ENCODE data around the gene OR2Y1.
"Not testable (repeated sequence)": the region's sequence is repeated elsewhere in the genome, so short reads cannot be mapped to it uniquely, and the experiment has no call there.

The OR2Y1 gene

DNA sequence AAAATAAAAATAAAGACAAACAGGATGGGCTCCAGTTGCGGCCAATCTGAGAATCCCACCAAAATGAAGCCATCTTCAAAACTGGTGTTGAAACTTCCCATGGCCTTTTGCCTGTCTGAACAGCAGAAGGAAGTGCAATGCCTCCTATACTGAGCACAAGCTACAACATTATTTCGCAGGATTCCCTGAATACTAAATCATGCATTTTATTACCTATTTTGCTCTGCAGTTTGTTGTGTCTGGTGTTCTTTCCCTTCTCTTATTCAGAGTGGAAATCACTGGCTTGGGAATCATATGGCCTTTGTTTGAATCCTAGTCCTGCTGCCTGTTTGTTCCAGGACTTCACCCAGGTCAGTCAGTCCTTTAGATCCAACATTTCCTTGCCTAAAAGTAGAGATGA, at the start of gene OR2Y1:
TSS of gene OR2Y1 (minus strand) at position 101 of the 400 bp plus-strand sequence. CDS start at position 101, 0 bp downstream.
- DNase-seq (ENCODE audit: low read depth in 2 of 2) = no peak

DNA sequence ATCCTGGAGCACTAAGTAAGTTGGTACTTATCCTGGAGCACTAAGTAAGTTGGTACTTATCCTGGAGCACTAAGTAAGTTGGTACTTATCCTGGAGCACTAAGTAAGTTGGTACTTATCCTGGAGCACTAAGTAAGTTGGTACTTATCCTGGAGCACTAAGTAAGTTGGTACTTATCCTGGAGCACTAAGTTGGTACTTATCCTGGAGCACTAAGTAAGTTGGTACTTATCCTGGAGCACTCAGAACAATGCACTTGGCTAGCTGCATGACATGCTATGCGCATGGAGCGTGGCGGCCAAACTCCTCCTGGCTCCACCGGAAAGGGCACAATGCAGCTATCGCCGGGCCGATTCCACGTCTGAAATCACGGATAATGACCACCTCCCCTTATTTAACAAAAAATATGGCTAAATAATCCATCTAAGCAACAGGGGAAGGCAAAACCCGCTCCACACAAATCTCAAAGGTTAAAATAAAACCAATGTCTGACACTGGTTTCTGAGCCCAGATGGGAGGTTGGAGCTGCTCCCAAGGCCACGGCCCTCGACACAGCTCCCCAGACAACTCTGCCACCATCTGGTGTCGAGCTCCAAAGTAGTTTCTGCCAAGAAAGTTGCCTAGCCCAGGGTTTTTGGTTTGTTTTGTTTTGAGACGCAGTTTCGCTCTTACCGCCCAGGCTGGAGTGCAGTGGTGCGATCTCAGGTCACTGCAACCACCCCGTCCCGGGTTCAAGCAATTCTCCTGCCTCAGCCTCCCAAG, 49.0 kb upstream of the OR2Y1 start:
- not testable (repeated sequence) for DNase-seq (ENCODE audit: low read depth in 2 of 2)

DNA sequence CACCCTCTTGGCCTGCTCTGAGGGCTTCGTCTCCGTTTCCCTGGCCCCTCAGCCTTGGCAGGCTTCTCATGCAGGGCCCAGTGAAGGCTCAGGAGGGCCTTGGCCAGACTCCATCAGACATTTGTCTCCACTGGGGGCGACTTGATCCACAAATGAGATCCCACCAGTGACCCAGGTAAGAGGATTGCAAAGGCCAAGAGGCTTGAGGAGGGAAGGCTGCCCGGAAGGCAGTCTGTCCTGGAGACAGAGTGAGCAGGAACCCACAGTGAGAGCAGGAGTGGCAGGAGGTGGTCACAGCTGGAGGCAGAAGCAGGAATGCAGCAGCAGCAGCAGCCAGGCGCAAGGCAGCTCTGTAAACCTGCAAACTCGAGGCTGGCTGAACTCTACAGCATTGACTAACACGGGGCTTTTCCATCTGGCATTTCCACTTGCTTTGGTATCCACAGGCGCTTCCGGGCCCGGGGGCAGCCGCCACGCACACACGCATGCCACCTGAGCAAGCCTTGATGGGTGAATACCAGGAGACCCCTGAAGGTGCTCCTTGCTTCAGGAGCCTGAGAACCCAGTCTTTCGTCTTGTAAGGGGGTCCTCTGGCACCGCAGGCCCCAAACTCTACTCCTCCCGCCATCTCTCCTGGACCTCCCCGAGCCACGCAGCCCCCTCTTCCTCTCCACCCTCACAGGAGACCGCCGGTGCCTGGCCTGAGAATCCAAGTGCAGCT, 48.0 kb upstream of the OR2Y1 start:
- DNase-seq (ENCODE audit: low read depth in 2 of 2) = no peak

GRCh38 chr5:180786531-180787398, 46.9 kb upstream of the OR2Y1 start:
- DNase-seq (ENCODE audit: low read depth in 2 of 2) = no peak

DNA sequence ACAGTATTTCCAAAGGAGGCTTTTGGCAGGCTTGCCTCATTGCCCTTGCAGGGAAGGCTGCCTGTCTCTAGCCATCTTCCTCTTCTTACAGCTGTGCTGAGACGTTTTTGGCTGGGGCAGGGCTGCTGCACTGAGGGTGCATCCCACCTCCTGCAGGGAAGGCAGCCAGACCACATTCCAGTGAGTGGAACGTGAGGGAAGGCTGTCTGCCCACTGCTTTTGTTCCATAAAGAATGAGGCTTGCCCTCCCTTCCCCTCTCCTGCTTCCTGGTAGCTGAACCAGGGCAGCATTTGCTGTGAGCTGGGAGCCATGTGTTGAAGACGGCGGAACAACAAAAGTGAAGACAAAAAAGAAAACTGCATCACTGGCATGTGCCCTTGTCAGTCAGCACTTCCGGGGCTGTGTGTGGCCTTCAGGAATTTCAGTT, 46.0 kb upstream of the OR2Y1 start:
- DNase-seq (ENCODE audit: low read depth in 2 of 2) = no peak

DNA sequence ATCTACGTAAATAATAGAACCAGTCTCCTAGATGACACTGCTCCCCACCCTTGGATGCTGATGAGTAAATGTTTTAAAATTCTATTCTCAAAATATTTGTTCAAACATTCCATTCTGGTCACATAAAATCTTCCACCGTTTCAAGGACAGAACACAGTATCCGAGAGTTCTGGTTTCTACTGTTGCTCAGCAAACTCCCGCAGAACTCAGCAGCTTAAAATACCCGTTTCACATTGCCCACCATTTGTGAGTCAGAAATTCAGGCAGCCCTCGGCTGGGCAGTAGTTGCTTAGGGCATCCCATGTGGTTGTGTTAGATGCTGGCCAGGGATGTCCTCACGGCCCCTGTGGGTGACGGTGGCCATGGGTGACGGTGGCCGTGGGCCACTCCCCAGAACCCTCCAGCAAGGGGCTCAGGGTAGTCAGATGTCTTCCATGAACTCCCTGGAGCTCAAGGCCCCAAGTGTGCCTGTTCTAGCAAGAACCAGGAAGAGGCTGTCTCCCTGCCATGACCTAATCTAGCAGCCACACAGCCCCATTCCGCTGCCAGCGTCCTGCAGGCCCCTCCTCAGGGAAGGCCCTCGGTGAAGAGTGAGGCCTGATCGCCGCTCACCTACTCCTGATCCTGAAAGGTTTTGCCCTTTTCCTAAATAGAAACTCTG, 45.4 kb upstream of the OR2Y1 start:
- DNase-seq (ENCODE audit: low read depth in 2 of 2) = no peak

- peak; percentile 48 to 49 for DNase-seq (ENCODE audit: low read depth in 2 of 2)
Measured at GRCh38 chr5:180784497-180785097, 44.7 kb upstream of the OR2Y1 start.

- DNase-seq (ENCODE audit: low read depth in 2 of 2) = no peak
Measured at GRCh38 chr5:180783340-180784052, 43.6 kb upstream of the OR2Y1 start.

DNA sequence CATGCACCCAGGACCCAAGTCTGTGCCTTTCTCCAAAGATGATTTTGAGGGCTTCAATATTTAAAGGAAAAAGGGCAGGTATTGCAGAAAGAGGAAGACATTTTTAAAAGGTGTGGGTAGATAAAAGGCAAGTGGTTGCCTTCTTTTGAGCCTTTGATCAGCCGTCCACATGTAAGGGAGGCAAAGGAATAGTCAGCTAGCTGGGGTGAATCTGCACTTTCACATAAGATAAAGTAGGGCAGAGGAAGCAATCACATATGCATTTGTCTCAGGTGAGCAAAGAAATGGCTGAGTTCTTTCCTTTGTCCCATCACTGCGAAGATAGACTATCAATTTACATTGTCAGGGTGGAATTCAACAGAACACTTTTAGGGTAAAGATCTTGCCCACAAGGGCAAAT, 42.9 kb upstream of the OR2Y1 start:
- no peak for DNase-seq (ENCODE audit: low read depth in 2 of 2)

DNA sequence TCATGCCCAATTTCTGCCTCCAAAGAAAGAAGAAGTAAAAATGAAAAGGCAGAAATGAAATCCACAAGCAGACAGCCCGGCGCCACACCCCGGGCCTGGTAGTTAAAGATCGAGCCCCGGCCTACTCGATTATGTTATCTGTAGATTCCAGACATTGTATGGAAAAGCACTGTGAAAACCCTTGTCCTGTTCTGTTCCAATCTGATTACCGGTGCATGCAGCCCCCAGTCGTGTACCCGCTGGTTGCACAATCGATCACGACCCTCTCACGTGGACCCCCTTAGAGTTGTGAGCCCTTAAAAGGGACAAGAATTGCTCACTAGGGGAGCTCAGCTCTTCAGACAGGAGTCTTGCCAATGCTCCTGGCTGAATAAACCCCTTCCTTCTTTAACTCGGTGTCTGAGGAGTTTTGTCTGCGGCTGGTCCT, 42.1 kb upstream of the OR2Y1 start:
- DNase-seq (ENCODE audit: low read depth in 2 of 2) = not testable (repeated sequence)

GRCh38 chr5:180779985-180780610, 40.2 kb upstream of the OR2Y1 start:
- DNase-seq (ENCODE audit: low read depth in 2 of 2) = no peak

DNA sequence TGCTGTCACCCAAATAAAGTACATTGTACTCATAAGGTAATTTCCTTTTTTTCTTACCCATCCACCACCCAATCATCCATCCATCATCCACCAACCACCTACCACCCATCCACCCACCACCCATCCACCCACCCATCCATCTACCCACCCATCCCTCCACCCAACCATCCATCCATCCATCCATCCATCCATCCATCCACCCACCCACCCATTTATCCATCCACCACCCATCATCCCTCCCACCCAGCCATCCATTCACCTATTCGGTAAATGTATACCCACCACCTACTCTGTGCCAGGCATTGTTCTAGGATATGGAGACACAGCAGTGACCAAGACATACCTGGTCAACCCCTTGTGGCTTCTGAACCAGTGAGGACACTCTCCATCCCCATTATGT, 37.6 kb upstream of the OR2Y1 start:
- DNase-seq (ENCODE audit: low read depth in 2 of 2) = no peak

DNA sequence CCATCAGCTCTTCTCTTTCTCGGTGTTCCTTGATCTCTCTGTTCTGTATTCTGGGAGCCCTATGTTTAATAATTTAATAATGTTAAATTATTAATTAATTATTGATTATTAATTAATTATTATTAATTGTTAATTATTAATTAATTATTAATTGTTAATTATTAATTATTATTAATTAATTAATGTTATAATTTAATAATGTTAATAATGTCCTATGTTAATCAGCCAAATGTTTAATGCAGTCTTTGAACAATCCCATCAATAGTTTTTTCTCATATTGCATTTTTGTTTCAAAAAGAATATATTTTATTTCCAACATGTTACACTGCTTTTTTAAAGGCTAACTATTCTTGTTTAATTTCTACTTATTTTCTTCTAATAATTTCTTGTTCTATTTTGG, 36.5 kb upstream of the OR2Y1 start:
- DNase-seq (ENCODE audit: low read depth in 2 of 2) = no peak

DNA sequence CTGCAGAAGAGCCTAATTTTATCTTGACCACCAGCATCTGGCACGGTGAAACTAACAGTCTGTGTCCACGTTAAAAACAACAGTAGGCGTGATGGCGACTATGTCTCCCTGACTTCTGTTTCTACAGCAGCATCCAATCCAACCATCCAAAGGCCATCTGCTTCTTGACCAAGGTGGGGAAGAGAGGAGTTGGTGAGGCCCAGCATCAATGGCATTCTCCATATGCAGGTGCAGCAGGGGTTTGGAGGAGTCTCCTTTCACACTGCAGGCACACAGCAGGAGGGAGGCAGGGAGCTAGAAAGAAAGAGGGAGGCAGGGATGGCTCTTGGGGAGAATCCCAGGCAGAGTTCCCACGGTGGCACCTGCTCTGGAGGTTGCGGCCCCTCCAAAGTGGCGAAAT, 35.8 kb upstream of the OR2Y1 start:
- DNase-seq (ENCODE audit: low read depth in 2 of 2) = no peak

DNA sequence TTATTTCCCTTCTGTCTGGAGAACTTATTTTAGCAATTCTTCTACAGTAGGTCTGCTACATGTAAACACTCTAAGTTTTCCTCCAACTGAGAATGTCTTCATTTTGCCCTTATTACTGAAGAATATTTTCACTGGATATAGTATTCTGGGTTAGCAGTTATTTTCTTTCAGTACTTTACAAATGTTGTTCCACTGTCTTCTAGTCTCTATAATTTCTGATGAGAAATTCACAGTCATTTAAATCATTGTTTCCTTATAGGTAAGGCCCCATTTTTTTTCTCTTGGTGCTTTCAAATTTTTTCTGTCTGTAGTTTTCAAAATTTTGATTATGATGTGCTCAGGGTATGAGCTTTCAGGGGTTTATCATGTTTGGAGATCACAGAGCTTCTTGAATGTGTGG, 32.0 kb upstream of the OR2Y1 start:
- no peak for DNase-seq (ENCODE audit: low read depth in 2 of 2)

GRCh38 chr5:180769821-180770220, 30.0 kb upstream of the OR2Y1 start:
- DNase-seq (ENCODE audit: low read depth in 2 of 2) = no peak

DNA sequence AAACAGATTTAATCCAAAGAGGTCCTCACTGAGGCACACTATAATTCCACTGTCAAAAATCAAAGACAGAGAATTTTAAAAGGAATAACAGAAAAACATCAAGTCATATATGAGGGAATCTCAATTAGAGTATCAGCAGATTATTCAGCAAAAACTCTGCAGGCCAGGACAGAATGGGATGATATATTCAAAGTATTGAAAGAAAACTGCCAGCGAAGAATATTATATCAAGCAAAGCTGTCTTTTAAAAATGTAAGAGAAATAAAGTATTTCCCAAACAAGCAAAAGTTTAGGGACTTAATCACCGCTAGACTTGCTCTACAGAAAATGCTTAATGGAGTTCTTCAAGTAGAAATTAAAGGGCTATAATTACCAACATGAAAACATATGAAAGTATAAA, 15.7 kb upstream of the OR2Y1 start:
- no peak for DNase-seq (ENCODE audit: low read depth in 2 of 2)

GRCh38 chr5:180744253-180744652, 4.4 kb upstream of the OR2Y1 start:
- no peak for DNase-seq (ENCODE audit: low read depth in 2 of 2)

GRCh38 chr5:180742727-180743126, 2.9 kb upstream of the OR2Y1 start:
- no peak for DNase-seq (ENCODE audit: low read depth in 2 of 2)

GRCh38 chr5:180740953-180741352, 1.1 kb upstream of the OR2Y1 start:
- not testable (repeated sequence) for DNase-seq (ENCODE audit: low read depth in 2 of 2)

Measured in stimulated activated CD4-positive, alpha-beta T cell treated with anti-CD3 and anti-CD28 coated beads, Interleukin-1b, Interleukin-23, amount 100 ng/mL, for 1 hour (primary cell).